ENCODE data around the gene SPAG16.
"Not testable (repeated sequence)": the region's sequence is repeated elsewhere in the genome, so short reads cannot be mapped to it uniquely, and the experiment has no call there.

The SPAG16 gene

GRCh38 chr2:213271947-213272346 lies 12.3 kb upstream of the SPAG16 start:
- no peak for DNase-seq (ENCODE audit: low spot score)

GRCh38 chr2:213274143-213274542 lies 10.1 kb upstream of the SPAG16 start:
- DNase-seq (ENCODE audit: low spot score), result no peak

GRCh38 chr2:213275265-213275664 lies 9.0 kb upstream of the SPAG16 start:
- no peak for DNase-seq (ENCODE audit: low spot score)

GRCh38 chr2:213277134-213277533 lies 7.1 kb upstream of the SPAG16 start:
- not testable (repeated sequence) for DNase-seq (ENCODE audit: low spot score)

- DNase-seq (ENCODE audit: low spot score), result no peak
These were observed 5.1 kb upstream of the SPAG16 start for GRCh38 chr2:213279116-213279620.

- no peak for DNase-seq (ENCODE audit: low spot score)
These were observed 4.3 kb upstream of the SPAG16 start for GRCh38 chr2:213279971-213280370.

- no peak for DNase-seq (ENCODE audit: low spot score)
These were observed 3.1 kb upstream of the SPAG16 start for GRCh38 chr2:213281156-213281555.

- DNase-seq (ENCODE audit: low spot score), result no peak
These were observed 1.1 kb downstream of the SPAG16 start for GRCh38 chr2:213285404-213285803.

GRCh38 chr2:213286161-213286560 lies 1.9 kb downstream of the SPAG16 start:
- DNase-seq (ENCODE audit: low spot score), result no peak

- DNase-seq (ENCODE audit: low spot score), result no peak
These were observed 4.8 kb downstream of the SPAG16 start for GRCh38 chr2:213288913-213289700.

- DNase-seq (ENCODE audit: low spot score), result no peak
These were observed 6.2 kb downstream of the SPAG16 start for GRCh38 chr2:213290501-213290900.

- no peak for DNase-seq (ENCODE audit: low spot score)
These were observed 12.0 kb downstream of the SPAG16 start for GRCh38 chr2:213296270-213296669.

- DNase-seq (ENCODE audit: low spot score), result no peak
These were observed 22.2 kb downstream of the SPAG16 start for GRCh38 chr2:213306316-213306942.

GRCh38 chr2:213315168-213315876 lies 31.1 kb downstream of the SPAG16 start:
- DNase-seq (ENCODE audit: low spot score), result no peak

- DNase-seq (ENCODE audit: low spot score), result no peak
These were observed 31.9 kb downstream of the SPAG16 start for GRCh38 chr2:213316001-213316735.

- no peak for DNase-seq (ENCODE audit: low spot score)
These were observed 33.7 kb downstream of the SPAG16 start for GRCh38 chr2:213317929-213318328.

GRCh38 chr2:213320604-213321003 lies 36.3 kb downstream of the SPAG16 start:
- DNase-seq (ENCODE audit: low spot score), result no peak

GRCh38 chr2:213336253-213336770 lies 52.0 kb downstream of the SPAG16 start:
- DNase-seq (ENCODE audit: low spot score), result no peak

- no peak for DNase-seq (ENCODE audit: low spot score)
These were observed 69.2 kb downstream of the SPAG16 start for GRCh38 chr2:213353419-213353818.

- no peak for DNase-seq (ENCODE audit: low spot score)
These were observed 92.4 kb downstream of the SPAG16 start for GRCh38 chr2:213376644-213377043.

GRCh38 chr2:213407027-213407426 lies 122.8 kb downstream of the SPAG16 start:
- DNase-seq (ENCODE audit: low spot score), result not testable (repeated sequence)

Measured in activated CD4-positive, alpha-beta T cell treated with anti-CD3 and anti-CD28 coated beads, Interleukin-2, Interleukin-4, amounts not matched to agents 100 ng/mL and 50 ng/mL, durations not matched to agents 16 hours and 8 hours (primary cell).